OCI-M1 (cell line): ENCODE measurements around the gene GNB1L.
A peak's percentile ranks its signal among the peaks of the same experiment; 100 is the strongest.

Source experiments
- DNase-seq: peaks from one replicate; lab custom pipeline; 2025; lab: John Stamatoyannopoulos, UW

Gene GNB1L

GRCh38 chr22:19863571-19863970, 8.9 kb upstream of the GNB1L start:
- no peak for DNase-seq

- no peak for DNase-seq
Measured at GRCh38 chr22:19862619-19863246, 8.1 kb upstream of the GNB1L start.

- DNase-seq: no peak
Measured at GRCh38 chr22:19859861-19860510, 5.3 kb upstream of the GNB1L start.

GRCh38 chr22:19857382-19857781, 2.7 kb upstream of the GNB1L start:
- no peak for DNase-seq

GRCh38 chr22:19855504-19856409, 1.1 kb upstream of the GNB1L start:
- DNase-seq: peak; percentile 91

GRCh38 chr22:19853879-19854777, 546 bp downstream of the GNB1L start:
- no peak for DNase-seq

GRCh38 chr22:19853058-19853878, 1.4 kb downstream of the GNB1L start:
- DNase-seq: no peak

GRCh38 chr22:19852177-19852781, 2.4 kb downstream of the GNB1L start:
- DNase-seq: no peak

- DNase-seq: no peak
Measured at GRCh38 chr22:19851291-19852176, 3.1 kb downstream of the GNB1L start.

GRCh38 chr22:19850763-19851109, 3.9 kb downstream of the GNB1L start:
- DNase-seq: no peak

GRCh38 chr22:19849835-19850762, 4.6 kb downstream of the GNB1L start:
- DNase-seq: no peak

- DNase-seq: no peak
Measured at GRCh38 chr22:19848298-19849224, 6.1 kb downstream of the GNB1L start.

- no peak for DNase-seq
Measured at GRCh38 chr22:19847345-19847632, 7.4 kb downstream of the GNB1L start.

- DNase-seq: no peak
Measured at GRCh38 chr22:19846620-19847344, 7.9 kb downstream of the GNB1L start.

- DNase-seq: no peak
Measured at GRCh38 chr22:19845054-19845722, 9.5 kb downstream of the GNB1L start.

GRCh38 chr22:19844377-19845053, 10.2 kb downstream of the GNB1L start:
- DNase-seq: no peak
